HepG2 (cell line): ENCODE data around the gene CSNK1D. TPM values are rescaled to one million over a fixed set of nuclear protein-coding genes. Genes with fewer than 3 reads are reported as not detected.

Source experiments
- FOXA3 ChIP-seq: IDR thresholded peaks from 2 replicates; pipeline ENCODE4 v1.6.1; 2016; ENCODE audit warnings: missing genetic modification reagents, missing compliant biosample characterization
- FOXK2 ChIP-seq: fragments of 450-650 bp; IDR thresholded peaks from 2 replicates; pipeline ENCODE4 v1.6.1; 2016
- GATA4 ChIP-seq: sonication (generic); IDR thresholded peaks from 2 replicates; pipeline ENCODE4 v1.6.1; 2016; ENCODE audit warnings: antibody characterized with exemption, low read depth, borderline replicate concordance
- JUNB ChIP-seq: sonication (generic); formaldehyde crosslinking; IDR thresholded peaks from 2 replicates; pipeline ENCODE4 v1.8.0; 2022; ENCODE audit warnings: missing genetic modification reagents, mild to moderate bottlenecking, borderline replicate concordance
- YY1 ChIP-seq: IDR thresholded peaks from 2 replicates; pipeline ENCODE4 v1.6.1; 2011; ENCODE audit warnings: low read length, low read depth, moderate library complexity, mild to moderate bottlenecking; ENCODE audit not compliant: insufficient read depth, insufficient replicate concordance
- ZNF678 ChIP-seq: sonication (generic); formaldehyde crosslinking; IDR thresholded peaks from 2 replicates; pipeline ENCODE4 v1.4.0; 2020; ENCODE audit warnings: mild to moderate bottlenecking, missing genetic modification reagents
- ZNF704 ChIP-seq: sonication (generic); formaldehyde crosslinking; IDR thresholded peaks from 2 replicates; pipeline ENCODE4 v1.8.1; 2023; ENCODE audit warnings: mild to moderate bottlenecking, inconsistent platforms, moderate library complexity, missing genetic modification reagents, borderline replicate concordance
- polyA plus RNA-seq, 8 experiments: library from polyadenylated mRNA; depleted of rRNA in 3 of 8; stranded (reverse) in 7 of 8; unstranded in 1 of 8; fragments of >200 nt; fragmentation: Illumina TruSeq in 4 of 8; extraction: Trizol in 4 of 8; gene quantifications; 2 replicates each; pipeline versions ENCODE4 v1.2.1 to v1.2.3, GENCODE V29; 2011 to 2016; ENCODE audit warnings: low read depth in 4 of 8, missing spikeins in 1 of 8, mixed read lengths in 1 of 8; ENCODE audit not compliant: insufficient read depth in 1 of 8
- total RNA-seq, 5 experiments: library from RNA; depleted of rRNA; stranded (reverse); fragments of >200 nt; fragmentation: Illumina TruSeq; extraction: Trizol; gene quantifications; 2 replicates each; pipeline ENCODE4 v1.2.3, GENCODE V29; 2016; ENCODE audit warnings: low read depth in 1 of 5
- TF ChIP-seq, protein P1 (sequence below): sonication (generic); formaldehyde crosslinking; IDR thresholded peaks from 2 replicates; pipeline ENCODE4 v1.5.0; 2020; ENCODE audit warnings: mild to moderate bottlenecking, missing genetic modification reagents, borderline replicate concordance
- TF ChIP-seq, protein P2 (sequence below): sonication (generic); formaldehyde crosslinking; IDR thresholded peaks from 2 replicates; pipeline ENCODE4 v1.9.0; 2021; ENCODE audit warnings: mild to moderate bottlenecking, missing genetic modification reagents
- TF ChIP-seq, protein P3 (sequence below): sonication (generic); formaldehyde crosslinking; IDR thresholded peaks from 2 replicates; pipeline ENCODE4 v1.4.0; 2020; ENCODE audit warnings: mild to moderate bottlenecking, missing genetic modification reagents

Gene CSNK1D
- total and polyA plus RNA-seq, 2 of the 13 experiments (the other 11 are each of a cell fraction or from before 2014, with no cell fraction given): 31.5 to 128 TPM

DNA sequence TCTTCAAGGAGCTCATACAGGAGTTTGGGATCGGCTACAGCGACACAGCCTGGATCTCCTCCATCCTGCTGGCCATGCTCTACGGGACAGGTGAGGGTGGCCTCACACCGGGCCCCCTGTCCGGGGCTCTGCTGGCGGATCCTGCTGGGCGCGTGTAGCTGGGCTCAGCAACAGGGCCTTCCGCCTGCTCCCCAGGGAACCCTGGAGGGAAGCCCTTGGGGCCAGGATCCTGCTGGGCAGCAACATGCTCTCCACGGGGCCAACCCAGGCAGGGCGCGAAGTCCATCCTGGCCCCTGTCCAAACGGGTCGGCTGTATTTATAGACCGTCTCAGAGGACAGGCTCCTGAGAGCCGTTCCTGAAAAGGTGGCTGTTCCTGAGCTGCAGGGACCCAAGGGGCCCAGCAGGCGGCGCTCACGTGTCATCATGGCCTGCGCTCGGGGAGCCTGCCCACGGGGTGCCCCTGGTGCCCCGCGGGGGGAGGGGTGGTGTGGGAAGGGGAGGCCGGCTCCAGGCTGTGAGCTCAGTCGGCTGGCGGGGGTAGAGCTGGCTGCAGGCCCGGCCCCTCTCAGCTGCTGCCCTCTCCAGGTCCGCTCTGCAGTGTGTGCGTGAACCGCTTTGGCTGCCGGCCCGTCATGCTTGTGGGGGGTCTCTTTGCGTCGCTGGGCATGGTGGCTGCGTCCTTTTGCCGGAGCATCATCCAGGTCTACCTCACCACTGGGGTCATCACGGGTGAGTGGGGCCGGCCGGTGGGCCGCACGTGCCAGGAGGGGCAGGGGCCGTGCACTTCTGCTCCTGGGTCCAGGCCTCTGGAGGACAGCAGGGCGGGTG, 37.1 kb downstream of the CSNK1D start (continued):
- TF ChIP-seq, protein P1, sequence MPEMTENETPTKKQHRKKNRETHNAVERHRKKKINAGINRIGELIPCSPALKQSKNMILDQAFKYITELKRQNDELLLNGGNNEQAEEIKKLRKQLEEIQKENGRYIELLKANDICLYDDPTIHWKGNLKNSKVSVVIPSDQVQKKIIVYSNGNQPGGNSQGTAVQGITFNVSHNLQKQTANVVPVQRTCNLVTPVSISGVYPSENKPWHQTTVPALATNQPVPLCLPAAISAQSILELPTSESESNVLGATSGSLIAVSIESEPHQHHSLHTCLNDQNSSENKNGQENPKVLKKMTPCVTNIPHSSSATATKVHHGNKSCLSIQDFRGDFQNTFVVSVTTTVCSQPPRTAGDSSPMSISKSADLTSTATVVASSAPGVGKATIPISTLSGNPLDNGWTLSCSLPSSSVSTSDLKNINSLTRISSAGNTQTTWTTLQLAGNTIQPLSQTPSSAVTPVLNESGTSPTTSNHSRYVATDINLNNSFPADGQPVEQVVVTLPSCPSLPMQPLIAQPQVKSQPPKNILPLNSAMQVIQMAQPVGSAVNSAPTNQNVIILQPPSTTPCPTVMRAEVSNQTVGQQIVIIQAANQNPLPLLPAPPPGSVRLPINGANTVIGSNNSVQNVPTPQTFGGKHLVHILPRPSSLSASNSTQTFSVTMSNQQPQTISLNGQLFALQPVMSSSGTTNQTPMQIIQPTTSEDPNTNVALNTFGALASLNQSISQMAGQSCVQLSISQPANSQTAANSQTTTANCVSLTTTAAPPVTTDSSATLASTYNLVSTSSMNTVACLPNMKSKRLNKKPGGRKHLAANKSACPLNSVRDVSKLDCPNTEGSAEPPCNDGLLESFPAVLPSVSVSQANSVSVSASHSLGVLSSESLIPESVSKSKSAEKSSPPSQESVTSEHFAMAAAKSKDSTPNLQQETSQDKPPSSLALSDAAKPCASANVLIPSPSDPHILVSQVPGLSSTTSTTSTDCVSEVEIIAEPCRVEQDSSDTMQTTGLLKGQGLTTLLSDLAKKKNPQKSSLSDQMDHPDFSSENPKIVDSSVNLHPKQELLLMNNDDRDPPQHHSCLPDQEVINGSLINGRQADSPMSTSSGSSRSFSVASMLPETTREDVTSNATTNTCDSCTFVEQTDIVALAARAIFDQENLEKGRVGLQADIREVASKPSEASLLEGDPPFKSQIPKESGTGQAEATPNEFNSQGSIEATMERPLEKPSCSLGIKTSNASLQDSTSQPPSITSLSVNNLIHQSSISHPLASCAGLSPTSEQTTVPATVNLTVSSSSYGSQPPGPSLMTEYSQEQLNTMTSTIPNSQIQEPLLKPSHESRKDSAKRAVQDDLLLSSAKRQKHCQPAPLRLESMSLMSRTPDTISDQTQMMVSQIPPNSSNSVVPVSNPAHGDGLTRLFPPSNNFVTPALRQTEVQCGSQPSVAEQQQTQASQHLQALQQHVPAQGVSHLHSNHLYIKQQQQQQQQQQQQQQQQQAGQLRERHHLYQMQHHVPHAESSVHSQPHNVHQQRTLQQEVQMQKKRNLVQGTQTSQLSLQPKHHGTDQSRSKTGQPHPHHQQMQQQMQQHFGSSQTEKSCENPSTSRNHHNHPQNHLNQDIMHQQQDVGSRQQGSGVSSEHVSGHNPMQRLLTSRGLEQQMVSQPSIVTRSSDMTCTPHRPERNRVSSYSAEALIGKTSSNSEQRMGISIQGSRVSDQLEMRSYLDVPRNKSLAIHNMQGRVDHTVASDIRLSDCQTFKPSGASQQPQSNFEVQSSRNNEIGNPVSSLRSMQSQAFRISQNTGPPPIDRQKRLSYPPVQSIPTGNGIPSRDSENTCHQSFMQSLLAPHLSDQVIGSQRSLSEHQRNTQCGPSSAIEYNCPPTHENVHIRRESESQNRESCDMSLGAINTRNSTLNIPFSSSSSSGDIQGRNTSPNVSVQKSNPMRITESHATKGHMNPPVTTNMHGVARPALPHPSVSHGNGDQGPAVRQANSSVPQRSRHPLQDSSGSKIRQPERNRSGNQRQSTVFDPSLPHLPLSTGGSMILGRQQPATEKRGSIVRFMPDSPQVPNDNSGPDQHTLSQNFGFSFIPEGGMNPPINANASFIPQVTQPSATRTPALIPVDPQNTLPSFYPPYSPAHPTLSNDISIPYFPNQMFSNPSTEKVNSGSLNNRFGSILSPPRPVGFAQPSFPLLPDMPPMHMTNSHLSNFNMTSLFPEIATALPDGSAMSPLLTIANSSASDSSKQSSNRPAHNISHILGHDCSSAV (CRISPR knock-in tag): peak; percentile 96; the same call in 1 of the 2 replicates
- TF ChIP-seq, protein P2, sequence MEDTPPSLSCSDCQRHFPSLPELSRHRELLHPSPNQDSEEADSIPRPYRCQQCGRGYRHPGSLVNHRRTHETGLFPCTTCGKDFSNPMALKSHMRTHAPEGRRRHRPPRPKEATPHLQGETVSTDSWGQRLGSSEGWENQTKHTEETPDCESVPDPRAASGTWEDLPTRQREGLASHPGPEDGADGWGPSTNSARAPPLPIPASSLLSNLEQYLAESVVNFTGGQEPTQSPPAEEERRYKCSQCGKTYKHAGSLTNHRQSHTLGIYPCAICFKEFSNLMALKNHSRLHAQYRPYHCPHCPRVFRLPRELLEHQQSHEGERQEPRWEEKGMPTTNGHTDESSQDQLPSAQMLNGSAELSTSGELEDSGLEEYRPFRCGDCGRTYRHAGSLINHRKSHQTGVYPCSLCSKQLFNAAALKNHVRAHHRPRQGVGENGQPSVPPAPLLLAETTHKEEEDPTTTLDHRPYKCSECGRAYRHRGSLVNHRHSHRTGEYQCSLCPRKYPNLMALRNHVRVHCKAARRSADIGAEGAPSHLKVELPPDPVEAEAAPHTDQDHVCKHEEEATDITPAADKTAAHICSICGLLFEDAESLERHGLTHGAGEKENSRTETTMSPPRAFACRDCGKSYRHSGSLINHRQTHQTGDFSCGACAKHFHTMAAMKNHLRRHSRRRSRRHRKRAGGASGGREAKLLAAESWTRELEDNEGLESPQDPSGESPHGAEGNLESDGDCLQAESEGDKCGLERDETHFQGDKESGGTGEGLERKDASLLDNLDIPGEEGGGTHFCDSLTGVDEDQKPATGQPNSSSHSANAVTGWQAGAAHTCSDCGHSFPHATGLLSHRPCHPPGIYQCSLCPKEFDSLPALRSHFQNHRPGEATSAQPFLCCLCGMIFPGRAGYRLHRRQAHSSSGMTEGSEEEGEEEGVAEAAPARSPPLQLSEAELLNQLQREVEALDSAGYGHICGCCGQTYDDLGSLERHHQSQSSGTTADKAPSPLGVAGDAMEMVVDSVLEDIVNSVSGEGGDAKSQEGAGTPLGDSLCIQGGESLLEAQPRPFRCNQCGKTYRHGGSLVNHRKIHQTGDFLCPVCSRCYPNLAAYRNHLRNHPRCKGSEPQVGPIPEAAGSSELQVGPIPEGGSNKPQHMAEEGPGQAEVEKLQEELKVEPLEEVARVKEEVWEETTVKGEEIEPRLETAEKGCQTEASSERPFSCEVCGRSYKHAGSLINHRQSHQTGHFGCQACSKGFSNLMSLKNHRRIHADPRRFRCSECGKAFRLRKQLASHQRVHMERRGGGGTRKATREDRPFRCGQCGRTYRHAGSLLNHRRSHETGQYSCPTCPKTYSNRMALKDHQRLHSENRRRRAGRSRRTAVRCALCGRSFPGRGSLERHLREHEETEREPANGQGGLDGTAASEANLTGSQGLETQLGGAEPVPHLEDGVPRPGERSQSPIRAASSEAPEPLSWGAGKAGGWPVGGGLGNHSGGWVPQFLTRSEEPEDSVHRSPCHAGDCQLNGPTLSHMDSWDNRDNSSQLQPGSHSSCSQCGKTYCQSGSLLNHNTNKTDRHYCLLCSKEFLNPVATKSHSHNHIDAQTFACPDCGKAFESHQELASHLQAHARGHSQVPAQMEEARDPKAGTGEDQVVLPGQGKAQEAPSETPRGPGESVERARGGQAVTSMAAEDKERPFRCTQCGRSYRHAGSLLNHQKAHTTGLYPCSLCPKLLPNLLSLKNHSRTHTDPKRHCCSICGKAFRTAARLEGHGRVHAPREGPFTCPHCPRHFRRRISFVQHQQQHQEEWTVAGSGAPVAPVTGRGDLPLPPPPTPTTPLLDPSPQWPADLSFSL (CRISPR knock-in tag): peak; percentile 37; the same call in 1 of the 2 replicates
- TF ChIP-seq ZNF704 (peak; percentile 98), FOXK2 (peak; percentile 81), ZNF678 (CRISPR knock-in tag) (peak; percentile 96), YY1 (peak; percentile 66), GATA4 (0 out of 2 replicates have a peak, but pooled peaks have one; percentile 17), FOXA3 (CRISPR knock-in tag) (peak; percentile 76), JUNB (CRISPR knock-in tag) (no peak; the same call in 1 of the 2 replicates)
- TF ChIP-seq, protein P3, sequence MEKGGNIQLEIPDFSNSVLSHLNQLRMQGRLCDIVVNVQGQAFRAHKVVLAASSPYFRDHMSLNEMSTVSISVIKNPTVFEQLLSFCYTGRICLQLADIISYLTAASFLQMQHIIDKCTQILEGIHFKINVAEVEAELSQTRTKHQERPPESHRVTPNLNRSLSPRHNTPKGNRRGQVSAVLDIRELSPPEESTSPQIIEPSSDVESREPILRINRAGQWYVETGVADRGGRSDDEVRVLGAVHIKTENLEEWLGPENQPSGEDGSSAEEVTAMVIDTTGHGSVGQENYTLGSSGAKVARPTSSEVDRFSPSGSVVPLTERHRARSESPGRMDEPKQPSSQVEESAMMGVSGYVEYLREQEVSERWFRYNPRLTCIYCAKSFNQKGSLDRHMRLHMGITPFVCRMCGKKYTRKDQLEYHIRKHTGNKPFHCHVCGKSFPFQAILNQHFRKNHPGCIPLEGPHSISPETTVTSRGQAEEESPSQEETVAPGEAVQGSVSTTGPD (CRISPR knock-in tag): peak; percentile 84
